SK-N-SH (cell line): ENCODE results near the gene FKBP2. TPM values are rescaled to one million over a fixed set of nuclear protein-coding genes. Genes with fewer than 3 reads are reported as not detected.

ENCODE experiments used
- CTCF ChIA-PET: fragments of 300-600, 350-600 bp; formaldehyde crosslinking; extraction: SDS; loops from one replicate; lab custom pipeline; 2021; lab: Yijun Ruan, JAX
- POLR2A ChIA-PET: fragments of 350-600 bp; sonication (Branson Sonifier 250); formaldehyde crosslinking; extraction: SDS; loops from one replicate; lab custom pipeline; 2020; ENCODE audit warnings: antibody characterized with exemption, inconsistent platforms; lab: Yijun Ruan, JAX
- DNase-seq: peaks from one replicate; pipeline ENCODE4 v3.0.0; 2012
- H2AFZ ChIP-seq: fragments of 200-600 bp; sonication (generic); 2 replicates; pipeline ENCODE4 v1.8.1; 2016; ENCODE audit warnings: antibody characterized with exemption, mild to moderate bottlenecking, low read depth
- H3F3A ChIP-seq: fragments of 200-600 bp; sonication (generic); replicated peaks from 2 replicates; pipeline ENCODE3; 2016; ENCODE audit warnings: antibody characterized with exemption, mild to moderate bottlenecking; ENCODE audit not compliant: insufficient read depth
- H3K27ac ChIP-seq, 2 experiments: fragments of 200-500 bp in 1 of 2; fragments of 200-600 bp in 1 of 2; sonication (Bioruptor generic) in 1 of 2; sonication (generic), shearing (Covaris generic) in 1 of 2; 2 replicates each; pipeline versions ENCODE4 v1.5.1 to v1.6.1; 2014 to 2016; ENCODE audit warnings: low read depth in 2 of 2, inconsistent platforms in 1 of 2, low read length in 1 of 2, mild to moderate bottlenecking in 1 of 2, mixed read lengths in 1 of 2
- H3K27me3 ChIP-seq: fragments of 200-600 bp; sonication (generic), shearing (Covaris generic); 2 replicates; pipeline ENCODE4 v1.6.1; 2016; ENCODE audit warnings: mixed run types; ENCODE audit not compliant: insufficient read depth
- H3K36me3 ChIP-seq, 2 experiments: fragments of 200-500 bp in 1 of 2; fragments of 200-600 bp in 1 of 2; sonication (Bioruptor generic) in 1 of 2; sonication (generic) in 1 of 2; replicated peaks in 1 of 2; 2 replicates each; pipeline versions ENCODE3 to v1.5.1; 2014 to 2016; ENCODE audit warnings: low read length in 1 of 2, mild to moderate bottlenecking in 1 of 2; ENCODE audit not compliant: insufficient read depth in 2 of 2, control insufficient read depth in 1 of 2
- H3K4me1 ChIP-seq, 2 experiments: fragments of 200-500 bp in 1 of 2; fragments of 200-600 bp in 1 of 2; sonication (Bioruptor generic) in 1 of 2; sonication (generic), shearing (Covaris generic) in 1 of 2; 2 replicates each; pipeline versions ENCODE4 v1.5.1 to v1.6.1; 2014 to 2016; ENCODE audit warnings: low read depth in 1 of 2, low read length in 1 of 2, mixed run types in 1 of 2; ENCODE audit not compliant: insufficient read depth in 2 of 2, control insufficient read depth in 1 of 2
- H3K4me2 ChIP-seq: fragments of 200-600 bp; sonication (generic), shearing (Covaris generic); 2 replicates; pipeline ENCODE4 v1.6.1; 2017; ENCODE audit warnings: mixed run types
- H3K4me3 ChIP-seq, 2 experiments: fragments of 200-500 bp in 1 of 2; fragments of 200-600 bp in 1 of 2; sonication (Bioruptor generic) in 1 of 2; sonication (generic), shearing (Covaris generic) in 1 of 2; 2 replicates each; pipeline versions ENCODE4 v1.5.1 to v1.8.1; 2014 to 2016; ENCODE audit warnings: low read depth in 2 of 2, inconsistent platforms in 1 of 2, low read length in 1 of 2, mild to moderate bottlenecking in 1 of 2, mixed read lengths in 1 of 2, moderate library complexity in 1 of 2
- H3K79me2 ChIP-seq: fragments of 200-600 bp; sonication (generic); 2 replicates; pipeline ENCODE4 v1.8.1; 2017; ENCODE audit warnings: mild to moderate bottlenecking; ENCODE audit not compliant: insufficient read depth
- H3K9ac ChIP-seq: fragments of 200-600 bp; sonication (generic); 2 replicates; pipeline ENCODE4 v1.6.1; 2017; ENCODE audit warnings: mixed run types
- H3K9me2 ChIP-seq: fragments of 200-600 bp; sonication (generic); 2 replicates; pipeline ENCODE4 v1.6.1; 2017; ENCODE audit warnings: mixed run types
- H3K9me3 ChIP-seq: fragments of 200-600 bp; sonication (generic); 2 replicates; pipeline ENCODE4 v1.6.1; 2017; ENCODE audit warnings: mixed run types, mild to moderate bottlenecking, moderate library complexity
- H4K20me1 ChIP-seq: fragments of 200-600 bp; sonication (generic); 2 replicates; pipeline ENCODE4 v1.6.1; 2017; ENCODE audit warnings: mild to moderate bottlenecking, mixed run types; ENCODE audit not compliant: insufficient read depth
- CHD2 ChIP-seq: fragments of 150-350 bp; IDR thresholded peaks from 2 replicates; pipeline ENCODE4 v1.6.1; 2018; ENCODE audit warnings: low read length; ENCODE audit not compliant: partially characterized antibody
- EP300 ChIP-seq, 2 experiments: IDR thresholded peaks; 2 replicates each; pipeline versions ENCODE4 v1.4.0 to v1.6.1; 2012; ENCODE audit warnings: borderline replicate concordance in 1 of 2, low read depth in 1 of 2, low read length in 1 of 2
- EZH2phosphoT487 ChIP-seq: fragments of 200-600 bp; sonication (generic); IDR thresholded peaks from 2 replicates; pipeline ENCODE4 v1.6.1; 2017; ENCODE audit warnings: low read depth, mixed run types, mild to moderate bottlenecking, antibody characterized with exemption, moderate library complexity, borderline replicate concordance
- FOSL2 ChIP-seq: IDR thresholded peaks from 2 replicates; pipeline ENCODE4 v1.4.0; 2012; ENCODE audit warnings: low read depth, mild to moderate bottlenecking, moderate library complexity, borderline replicate concordance
- FOXJ3 ChIP-seq: sonication (generic); formaldehyde crosslinking; IDR thresholded peaks from 2 replicates; pipeline ENCODE4 v1.5.1; 2020; ENCODE audit warnings: mild to moderate bottlenecking, missing genetic modification reagents
- MXI1 ChIP-seq: IDR thresholded peaks from 2 replicates; pipeline ENCODE4 v1.6.1; 2012; ENCODE audit warnings: mild to moderate bottlenecking, low read depth, low read length, improper control_type of control experiment
- NRF1 ChIP-seq: IDR thresholded peaks from 2 replicates; pipeline ENCODE4 v1.6.1; 2012; ENCODE audit warnings: low read depth, mild to moderate bottlenecking, low read length
- POLR2AphosphoS5 ChIP-seq: IDR thresholded peaks from 2 replicates; pipeline ENCODE4 v1.6.1; 2012; ENCODE audit warnings: low read depth, low read length
- RAD21 ChIP-seq: IDR thresholded peaks from 2 replicates; pipeline ENCODE4 v1.6.1; 2012; ENCODE audit warnings: mild to moderate bottlenecking, low read length
- RFX5 ChIP-seq: IDR thresholded peaks from 2 replicates; pipeline ENCODE4 v1.6.1; 2012; ENCODE audit warnings: mild to moderate bottlenecking, improper control_type of control experiment, low read length
- RXRA ChIP-seq: IDR thresholded peaks from 2 replicates; pipeline ENCODE4 v1.4.0; 2012; ENCODE audit warnings: low read depth, mild to moderate bottlenecking, borderline replicate concordance
- TCF12 ChIP-seq: IDR thresholded peaks from 2 replicates; pipeline ENCODE4 v1.4.0; 2012
- TEAD4 ChIP-seq: IDR thresholded peaks from 2 replicates; pipeline ENCODE4 v1.4.0; 2012; ENCODE audit warnings: mild to moderate bottlenecking, borderline replicate concordance; ENCODE audit not compliant: insufficient read depth
- WGBS: methylation state at CpG from one replicate; pipeline ENCODE4 v1.1.6; 2017; ENCODE audit warnings: low lambda C conversion rate; 5-methylcytosine and 5-hydroxymethylcytosine counted together
- polyA plus RNA-seq, 3 experiments: library from polyadenylated mRNA; depleted of rRNA; stranded (reverse); fragments of >200 nt; gene quantifications; 2 replicates each; pipeline ENCODE4 v1.2.3, GENCODE V29; 2012
- TF ChIP-seq, protein P1 (sequence below): IDR thresholded peaks from 2 replicates; pipeline ENCODE4 v1.4.0; 2012; ENCODE audit warnings: low read depth
- TF ChIP-seq, protein P2 (sequence below): fragments of 150-350 bp; IDR thresholded peaks from 2 replicates; pipeline ENCODE4 v1.6.1; 2017; ENCODE audit warnings: antibody characterized with exemption, low read length, low read depth, borderline replicate concordance
- TF ChIP-seq, protein P3 (sequence below): fragments of 150-350 bp; IDR thresholded peaks from 2 replicates; pipeline ENCODE4 v1.6.1; 2016; ENCODE audit warnings: mild to moderate bottlenecking, low read depth, low read length
- TF ChIP-seq, protein P4 (sequence below): IDR thresholded peaks from 2 replicates; pipeline ENCODE4 v1.4.0; 2012; ENCODE audit warnings: low read depth, borderline replicate concordance
- TF ChIP-seq, protein P5 (sequence below): IDR thresholded peaks from 2 replicates; pipeline ENCODE4; 2012

The FKBP2 gene
- polyA plus RNA-seq, 1 of the 3 experiments (the other 2 are of a cell fraction) = 127 TPM

DNA sequence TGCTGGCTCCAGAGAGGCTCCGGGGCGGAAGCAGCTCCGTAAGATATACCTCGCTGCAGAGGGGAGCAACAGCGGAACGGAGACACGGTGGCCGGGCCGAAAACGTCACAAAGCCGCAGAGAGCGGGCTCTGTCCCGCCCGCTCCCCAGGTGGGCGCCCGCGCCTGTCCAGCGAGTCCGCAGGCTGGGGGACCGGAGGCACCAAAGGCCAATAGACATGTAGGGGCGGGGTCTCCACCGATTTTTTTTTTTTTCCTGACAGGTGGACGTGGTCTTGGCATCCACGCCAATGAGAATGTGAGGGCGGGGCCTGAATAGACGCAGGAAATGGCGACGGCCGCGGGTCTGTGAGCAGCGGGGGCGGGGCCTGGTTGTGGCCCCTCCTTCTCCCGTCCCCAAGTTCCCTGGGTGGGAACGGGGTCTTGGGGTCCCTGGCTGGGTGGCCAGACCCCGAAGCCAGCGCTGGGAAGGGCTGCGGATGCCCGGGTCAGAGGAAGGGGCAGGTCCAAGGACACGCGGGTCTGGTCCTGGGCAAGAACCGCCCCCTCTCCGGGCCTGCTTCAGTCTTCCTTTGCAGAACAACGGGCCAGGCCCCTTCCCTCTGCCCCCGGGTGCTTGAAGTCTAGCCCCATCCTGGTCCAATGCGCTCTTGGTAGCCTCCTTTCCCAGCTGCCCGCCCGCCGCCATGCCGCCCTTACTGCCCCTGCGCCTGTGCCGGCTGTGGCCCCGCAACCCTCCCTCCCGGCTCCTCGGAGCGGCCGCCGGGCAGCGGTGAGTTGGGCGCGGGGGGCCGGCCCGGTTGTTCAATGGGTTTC lies 10.5 kb upstream of the FKBP2 start, which contains the start of gene DNAJC4 (continued):
- TF ChIP-seq, protein P1, sequence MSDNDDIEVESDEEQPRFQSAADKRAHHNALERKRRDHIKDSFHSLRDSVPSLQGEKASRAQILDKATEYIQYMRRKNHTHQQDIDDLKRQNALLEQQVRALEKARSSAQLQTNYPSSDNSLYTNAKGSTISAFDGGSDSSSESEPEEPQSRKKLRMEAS = no peak
- 0 out of 2 replicates have a peak, but pooled peaks have one; percentile 32 for TF ChIP-seq POLR2AphosphoS5

DNA sequence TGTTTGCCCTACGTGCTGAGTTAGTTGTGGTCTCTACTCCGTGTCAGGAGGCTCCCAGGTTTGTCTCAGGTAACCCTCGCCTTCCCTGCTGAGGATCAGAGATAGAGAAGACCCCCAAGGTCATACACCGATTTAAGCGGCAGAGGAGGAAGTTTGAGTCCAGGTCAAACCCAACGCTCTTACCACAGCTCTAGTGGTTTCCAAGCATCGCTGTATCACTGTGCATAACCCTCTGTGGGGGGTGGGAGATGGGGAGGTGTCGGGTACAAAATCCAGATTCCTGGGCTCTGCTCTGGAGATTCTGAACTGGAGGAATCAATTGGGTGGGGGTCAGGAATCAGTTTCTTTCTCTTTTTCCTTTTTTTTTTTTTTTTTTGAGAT lies 9.9 kb upstream of the FKBP2 start:
- TF ChIP-seq EP300 (IDR thresholded peaks at IDR 0.05; ENCODE audit: borderline replicate concordance in 1 of 2, low read depth in 1 of 2, low read length in 1 of 2) = no peak
- TF ChIP-seq, protein P2, sequence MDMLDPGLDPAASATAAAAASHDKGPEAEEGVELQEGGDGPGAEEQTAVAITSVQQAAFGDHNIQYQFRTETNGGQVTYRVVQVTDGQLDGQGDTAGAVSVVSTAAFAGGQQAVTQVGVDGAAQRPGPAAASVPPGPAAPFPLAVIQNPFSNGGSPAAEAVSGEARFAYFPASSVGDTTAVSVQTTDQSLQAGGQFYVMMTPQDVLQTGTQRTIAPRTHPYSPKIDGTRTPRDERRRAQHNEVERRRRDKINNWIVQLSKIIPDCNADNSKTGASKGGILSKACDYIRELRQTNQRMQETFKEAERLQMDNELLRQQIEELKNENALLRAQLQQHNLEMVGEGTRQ = no peak
- TF ChIP-seq RXRA = no peak
- TF ChIP-seq, all 33 proteins: peak for 0
- POLR2A ChIA-PET = interaction anchor here (1.2 kb wide), 2 partner anchors 10 to 15 kb away, joined by 3 read pairs; partner anchors contain the start of genes FKBP2 and PPP1R14B
- Histone ChIP-seq H3K4me1 (peaks cover 20 to 57% of the 10 kb centered on the region in 2 experiments; a peak in 2 of 4 replicates), H3K9ac (peak overlapping the region; percentile 77), H4K20me1 (no peaks in the 10 kb centered on the region), H3K36me3 (peaks cover 0 to 4% of the 10 kb centered on the region in 2 experiments), H3K79me2 (peaks cover 49% of the 10 kb centered on the region), H3F3A (peaks cover 20% of the 10 kb centered on the region), H3K27me3 (no peaks in the 10 kb centered on the region), H3K9me3 (no peaks in the 10 kb centered on the region), H2AFZ (peak overlapping the region; percentile 82; the same call in 1 of the 2 replicates), H3K4me3 (peak overlapping the region; percentile 73 to 75), H3K4me2 (peak overlapping the region; percentile 90), H3K27ac (peak overlapping the region; percentile 54 to 92; a peak in 3 of 4 replicates), H3K9me2 (no peaks in the 10 kb centered on the region)
- CTCF ChIA-PET = interaction anchor here (1.5 to 3.4 kb wide), 3 partner anchors 15 to 74 kb away, joined by 5 to 15 read pairs (median 5); partner anchors contain the start of genes ESRRA and PLCB3
- DNase-seq = peak; percentile 44
- WGBS = 23% methylated on average over 8 of the region's 8 CpGs

DNA sequence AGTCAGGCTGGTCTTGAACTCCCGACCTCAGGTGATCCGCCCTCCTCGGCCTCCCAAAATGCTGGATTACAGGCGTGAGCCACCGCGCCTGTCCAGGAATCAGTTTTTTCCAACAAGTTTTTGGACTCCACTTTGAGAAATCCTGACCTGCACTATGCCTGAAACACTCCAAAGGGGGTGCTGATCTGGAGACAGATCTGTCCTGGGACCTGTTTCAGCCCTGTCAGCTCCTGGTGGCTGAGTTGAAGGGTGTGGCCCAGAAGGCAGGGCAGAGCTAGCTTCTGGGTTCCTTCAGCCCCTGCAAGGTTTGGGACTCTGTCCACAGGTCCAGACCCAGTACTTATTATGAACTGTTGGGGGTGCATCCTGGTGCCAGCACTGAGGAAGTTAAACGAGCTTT lies 9.3 kb upstream of the FKBP2 start:
- ChIA-PET POLR2A (interaction anchor here (1.2 kb wide), 1 partner anchor 15 kb away, joined by 3 read pairs; the partner anchor contains the start of gene PPP1R14B), CTCF (interaction anchor here (1.1 to 3.4 kb wide), 4 partner anchors 14 to 73 kb away, joined by 3 to 15 read pairs (median 5); partner anchors contain the start of genes ESRRA, PLCB3 and STIP1)
- Histone ChIP-seq H3K4me1 (peaks cover 20 to 57% of the 10 kb centered on the region in 2 experiments; a peak in 2 of 4 replicates), H3K9me3 (no peaks in the 10 kb centered on the region), H3K9ac (no peak overlapping the region), H3K27ac (no peak overlapping the region), H3K27me3 (no peaks in the 10 kb centered on the region), H3K9me2 (no peaks in the 10 kb centered on the region), H4K20me1 (no peaks in the 10 kb centered on the region), H3K4me3 (peak overlapping the region in 1 of 2 experiments; percentile 75; a peak in 2 of 4 replicates), H3F3A (peaks cover 20% of the 10 kb centered on the region), H3K79me2 (peaks cover 45% of the 10 kb centered on the region), H3K36me3 (peaks cover 0 to 4% of the 10 kb centered on the region in 2 experiments), H3K4me2 (peak overlapping the region; percentile 90), H2AFZ (no peak overlapping the region)
- DNase-seq = no peak
- WGBS = 90% methylated on average over 7 of the region's 7 CpGs
- no peak for TF ChIP-seq CHD2
- TF ChIP-seq RAD21 = no peak
- TF ChIP-seq, protein P3, sequence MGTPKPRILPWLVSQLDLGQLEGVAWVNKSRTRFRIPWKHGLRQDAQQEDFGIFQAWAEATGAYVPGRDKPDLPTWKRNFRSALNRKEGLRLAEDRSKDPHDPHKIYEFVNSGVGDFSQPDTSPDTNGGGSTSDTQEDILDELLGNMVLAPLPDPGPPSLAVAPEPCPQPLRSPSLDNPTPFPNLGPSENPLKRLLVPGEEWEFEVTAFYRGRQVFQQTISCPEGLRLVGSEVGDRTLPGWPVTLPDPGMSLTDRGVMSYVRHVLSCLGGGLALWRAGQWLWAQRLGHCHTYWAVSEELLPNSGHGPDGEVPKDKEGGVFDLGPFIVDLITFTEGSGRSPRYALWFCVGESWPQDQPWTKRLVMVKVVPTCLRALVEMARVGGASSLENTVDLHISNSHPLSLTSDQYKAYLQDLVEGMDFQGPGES = no peak
- TF ChIP-seq, protein P4, sequence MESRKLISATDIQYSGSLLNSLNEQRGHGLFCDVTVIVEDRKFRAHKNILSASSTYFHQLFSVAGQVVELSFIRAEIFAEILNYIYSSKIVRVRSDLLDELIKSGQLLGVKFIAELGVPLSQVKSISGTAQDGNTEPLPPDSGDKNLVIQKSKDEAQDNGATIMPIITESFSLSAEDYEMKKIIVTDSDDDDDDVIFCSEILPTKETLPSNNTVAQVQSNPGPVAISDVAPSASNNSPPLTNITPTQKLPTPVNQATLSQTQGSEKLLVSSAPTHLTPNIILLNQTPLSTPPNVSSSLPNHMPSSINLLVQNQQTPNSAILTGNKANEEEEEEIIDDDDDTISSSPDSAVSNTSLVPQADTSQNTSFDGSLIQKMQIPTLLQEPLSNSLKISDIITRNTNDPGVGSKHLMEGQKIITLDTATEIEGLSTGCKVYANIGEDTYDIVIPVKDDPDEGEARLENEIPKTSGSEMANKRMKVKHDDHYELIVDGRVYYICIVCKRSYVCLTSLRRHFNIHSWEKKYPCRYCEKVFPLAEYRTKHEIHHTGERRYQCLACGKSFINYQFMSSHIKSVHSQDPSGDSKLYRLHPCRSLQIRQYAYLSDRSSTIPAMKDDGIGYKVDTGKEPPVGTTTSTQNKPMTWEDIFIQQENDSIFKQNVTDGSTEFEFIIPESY = no peak
- TF ChIP-seq TEAD4 = no peak
- TF ChIP-seq EZH2phosphoT487 = no peak
- TF ChIP-seq NRF1 = no peak
- TF ChIP-seq, protein P5, sequence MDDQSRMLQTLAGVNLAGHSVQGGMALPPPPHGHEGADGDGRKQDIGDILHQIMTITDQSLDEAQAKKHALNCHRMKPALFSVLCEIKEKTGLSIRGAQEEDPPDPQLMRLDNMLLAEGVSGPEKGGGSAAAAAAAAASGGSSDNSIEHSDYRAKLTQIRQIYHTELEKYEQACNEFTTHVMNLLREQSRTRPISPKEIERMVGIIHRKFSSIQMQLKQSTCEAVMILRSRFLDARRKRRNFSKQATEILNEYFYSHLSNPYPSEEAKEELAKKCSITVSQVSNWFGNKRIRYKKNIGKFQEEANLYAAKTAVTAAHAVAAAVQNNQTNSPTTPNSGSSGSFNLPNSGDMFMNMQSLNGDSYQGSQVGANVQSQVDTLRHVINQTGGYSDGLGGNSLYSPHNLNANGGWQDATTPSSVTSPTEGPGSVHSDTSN = no peak
- no peak for TF ChIP-seq FOSL2
- TF ChIP-seq TCF12 = no peak
- no peak for TF ChIP-seq MXI1
- TF ChIP-seq RFX5 = no peak
- no peak for TF ChIP-seq FOXJ3
- no peak for TF ChIP-seq POLR2AphosphoS5
